Right renal cortex interstitium (tissue), 3 donors: ENCODE data around the gene HEPN1. TPM values are rescaled to one million over a fixed set of nuclear protein-coding genes. Genes with fewer than 3 reads are reported as not detected.
"Not testable (repeated sequence)": the region's sequence is repeated elsewhere in the genome, so short reads cannot be mapped to it uniquely, and the experiment has no call there.

Experiments
- DNase-seq, 3 donors: peaks; one replicate each; pipeline ENCODE4 v3.0.0-alpha.2; 2013; ENCODE audit warnings: low read depth in 3 of 3, low spot score in 2 of 3
- polyA plus RNA-seq, 3 donors: library from polyadenylated mRNA; unstranded; fragments of 120-200 nt; gene quantifications; one replicate each; pipeline ENCODE4 v1.2.1, GENCODE V29; 2013; ENCODE audit not compliant: insufficient read length in 3 of 3

HEPN1 gene
- polyA plus RNA-seq, 3 donors: 0.96 to 1.8 (median 1.2) TPM

DNA sequence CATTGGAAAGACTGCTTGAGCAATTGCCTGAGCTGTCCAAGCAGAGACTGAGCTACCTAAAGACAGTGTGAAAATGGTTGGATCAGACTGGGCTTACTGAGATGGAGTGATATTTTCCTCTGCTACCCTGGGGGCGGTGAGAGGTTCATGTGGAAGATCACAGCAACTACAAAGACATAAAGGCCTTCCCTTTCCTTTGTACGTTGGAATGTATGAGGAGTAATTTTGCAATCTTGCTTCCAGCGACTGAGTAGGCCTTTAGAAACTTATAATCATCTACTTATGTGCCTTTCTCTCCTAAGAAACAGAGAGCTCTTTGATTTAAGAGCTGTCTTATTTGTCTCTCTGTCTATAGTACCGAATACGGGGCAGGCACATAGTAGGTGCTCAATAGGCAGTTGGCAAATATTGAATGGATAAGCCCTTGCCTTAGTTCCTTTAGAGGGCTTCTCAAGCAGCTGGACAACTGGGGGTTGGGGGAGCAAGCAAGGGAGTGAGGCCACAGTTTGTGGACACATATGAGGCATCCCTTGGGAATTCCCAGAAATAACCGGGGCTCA is 19.2 kb downstream of the HEPN1 start:
- no peak for DNase-seq

DNA sequence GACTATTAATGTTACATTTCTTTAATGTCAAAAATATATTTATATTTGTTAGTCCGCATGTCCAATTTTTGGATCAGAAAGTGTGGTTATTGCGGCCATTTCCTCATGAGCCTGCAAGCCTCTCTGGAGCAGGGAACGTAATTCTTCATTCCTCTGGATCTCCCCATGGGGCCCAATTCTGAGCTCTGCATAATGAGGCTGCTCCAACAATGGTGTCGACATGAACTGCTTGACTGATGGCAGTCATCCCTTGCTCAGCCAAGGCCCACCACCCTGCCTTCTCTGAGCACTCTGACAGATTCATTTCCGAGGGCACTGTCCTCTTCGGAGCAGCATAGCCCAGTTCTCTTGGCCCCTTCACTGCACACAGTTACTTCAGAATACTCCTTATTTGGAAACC is 19.9 kb downstream of the HEPN1 start:
- no peak for DNase-seq

- DNase-seq: no peak
These were observed 22.7 kb downstream of the HEPN1 start for GRCh38 chr11:124941703-124942102.

GRCh38 chr11:124942466-124943253 is 23.6 kb downstream of the HEPN1 start:
- no peak for DNase-seq

DNA sequence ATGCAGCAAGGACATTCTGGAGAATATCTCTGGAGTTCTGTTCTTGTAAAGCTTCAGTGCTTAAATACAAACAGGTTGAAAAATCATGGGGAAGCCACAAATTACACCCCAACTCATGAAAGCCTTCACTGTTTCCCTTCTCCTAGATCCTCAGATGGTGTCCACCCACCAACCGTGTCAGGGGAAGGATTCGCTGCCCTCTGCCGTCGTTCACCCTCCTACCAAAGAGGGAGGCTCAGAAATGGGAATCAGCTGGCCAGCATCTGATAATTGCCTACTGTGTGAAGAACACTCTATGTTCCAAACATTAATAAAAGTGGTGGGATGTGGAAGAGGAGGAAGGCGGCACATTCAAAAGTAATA is 24.2 kb downstream of the HEPN1 start:
- DNase-seq: no peak

DNA sequence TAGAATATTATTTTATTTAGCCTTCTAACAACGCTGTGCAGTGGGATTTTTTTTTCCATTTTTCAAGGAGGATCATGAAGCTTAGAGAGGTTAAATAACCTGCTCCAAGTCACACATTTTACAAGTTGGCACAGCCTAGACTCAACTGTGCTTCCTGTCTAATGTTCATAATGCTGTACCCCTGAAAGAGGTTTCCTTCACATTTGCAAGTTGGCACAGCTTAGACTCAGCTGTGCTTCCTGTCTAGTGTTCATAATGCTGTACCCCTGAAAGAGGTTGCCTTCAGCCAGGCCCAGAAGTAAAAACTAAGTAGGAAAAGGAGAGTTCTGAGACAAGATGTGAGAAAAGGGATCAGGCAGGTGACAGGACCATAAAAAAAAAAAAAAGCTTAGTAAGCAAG is 24.7 kb downstream of the HEPN1 start:
- no peak for DNase-seq

DNA sequence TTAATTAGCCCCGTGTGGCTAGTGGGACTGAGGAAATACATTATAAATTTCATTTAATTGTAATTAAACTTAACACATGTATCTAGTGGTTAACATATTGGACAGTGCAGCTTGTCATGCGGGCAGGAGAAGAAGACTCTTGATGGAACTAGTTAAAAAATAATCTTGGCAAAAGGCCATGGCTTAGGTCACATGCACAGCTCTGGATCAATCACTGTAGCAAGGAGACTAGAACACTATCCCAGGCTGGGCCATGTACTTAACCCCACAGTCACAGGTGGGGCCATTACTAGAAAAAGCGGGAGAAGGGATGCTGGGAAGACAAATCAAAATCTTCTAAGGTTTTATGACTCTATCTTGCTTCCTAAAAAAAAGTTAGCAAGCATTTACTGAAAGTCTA is 25.5 kb downstream of the HEPN1 start:
- DNase-seq: no peak

GRCh38 chr11:124945826-124946225 is 26.8 kb downstream of the HEPN1 start:
- no peak for DNase-seq

DNA sequence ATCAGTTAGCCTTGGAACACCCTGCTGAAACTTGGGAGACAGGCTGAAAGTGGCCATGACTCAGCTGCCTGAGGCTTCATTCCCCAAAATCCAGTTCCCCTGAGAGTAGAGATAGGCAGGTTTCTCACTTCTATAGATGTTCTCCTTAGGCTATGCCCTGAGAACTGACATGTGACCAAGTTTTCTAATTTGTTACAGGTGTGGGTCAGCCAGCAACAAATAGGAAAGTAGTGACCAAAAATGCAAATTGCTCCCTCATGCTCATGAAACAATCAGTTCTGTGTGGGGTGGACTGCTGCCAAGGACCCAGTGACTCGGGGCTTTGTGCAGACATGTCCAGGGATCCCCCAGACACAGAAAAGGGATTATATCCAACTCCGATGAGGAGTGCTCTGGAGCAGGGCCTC is 27.7 kb downstream of the HEPN1 start:
- no peak for DNase-seq

DNA sequence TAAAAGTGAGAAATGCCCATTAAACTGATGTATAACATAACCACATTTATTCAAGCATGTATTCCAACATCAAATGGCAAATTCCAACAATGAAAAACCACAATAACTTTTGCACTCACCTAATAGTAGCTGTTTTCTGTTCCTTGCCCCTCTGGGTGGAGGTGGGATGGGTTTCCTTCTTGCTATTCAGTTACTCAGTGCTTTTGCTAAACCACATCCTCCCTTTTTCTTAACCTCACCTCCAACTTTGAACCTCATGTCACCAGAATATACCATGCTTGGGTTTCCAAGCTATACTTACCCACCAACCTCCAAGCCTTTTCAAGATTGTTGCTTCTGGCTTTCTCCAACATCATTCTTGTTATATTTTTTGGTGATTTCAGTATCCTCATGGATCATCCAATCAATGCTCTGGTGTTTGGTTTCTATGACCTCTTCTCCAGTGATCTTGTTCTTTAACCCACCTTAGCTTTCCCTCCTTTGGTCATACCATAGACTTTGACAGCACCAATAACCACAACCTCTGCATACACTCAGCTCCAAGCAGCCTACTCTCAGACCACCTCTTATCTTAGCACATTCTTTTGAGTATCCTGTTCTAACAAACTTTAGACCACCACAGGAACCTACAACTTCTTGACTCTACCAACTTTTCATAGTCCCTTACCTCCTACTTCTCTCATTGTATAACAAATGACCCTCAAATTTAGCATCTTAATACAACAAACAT is 31.7 kb downstream of the HEPN1 start:
- no peak for DNase-seq

- no peak for DNase-seq
These were observed 32.3 kb downstream of the HEPN1 start for GRCh38 chr11:124951341-124951740.

- peak; percentile 89 to 97 (median 96) for DNase-seq
These were observed 34.9 kb downstream of the HEPN1 start, which contains the start of gene CCDC15 for GRCh38 chr11:124953753-124954589. Gene CCDC15, plus strand, starts transcription at chr11:124954202. Its CDS starts 531 bp downstream, at chr11:124954733.

GRCh38 chr11:124954590-124954955 is 35.5 kb downstream of the HEPN1 start:
- DNase-seq: no peak

DNA sequence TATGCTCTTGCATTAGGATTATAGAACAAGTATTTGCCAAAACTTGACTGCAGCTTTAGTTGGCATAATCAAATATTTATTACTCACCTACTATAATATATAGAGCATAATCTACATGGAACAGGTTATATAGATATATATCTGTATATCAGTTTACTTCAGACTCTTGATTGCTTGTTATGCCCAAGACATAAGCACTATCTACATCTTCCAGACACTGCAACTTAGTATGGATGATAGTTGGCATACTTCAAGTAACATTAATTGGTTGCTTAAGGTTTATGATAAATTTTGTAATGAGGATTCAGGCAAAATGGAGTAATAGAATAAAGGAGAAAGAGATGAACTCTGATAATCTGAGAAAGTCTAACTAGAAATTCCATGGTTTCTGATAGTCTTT is 36.0 kb downstream of the HEPN1 start:
- DNase-seq: no peak

DNA sequence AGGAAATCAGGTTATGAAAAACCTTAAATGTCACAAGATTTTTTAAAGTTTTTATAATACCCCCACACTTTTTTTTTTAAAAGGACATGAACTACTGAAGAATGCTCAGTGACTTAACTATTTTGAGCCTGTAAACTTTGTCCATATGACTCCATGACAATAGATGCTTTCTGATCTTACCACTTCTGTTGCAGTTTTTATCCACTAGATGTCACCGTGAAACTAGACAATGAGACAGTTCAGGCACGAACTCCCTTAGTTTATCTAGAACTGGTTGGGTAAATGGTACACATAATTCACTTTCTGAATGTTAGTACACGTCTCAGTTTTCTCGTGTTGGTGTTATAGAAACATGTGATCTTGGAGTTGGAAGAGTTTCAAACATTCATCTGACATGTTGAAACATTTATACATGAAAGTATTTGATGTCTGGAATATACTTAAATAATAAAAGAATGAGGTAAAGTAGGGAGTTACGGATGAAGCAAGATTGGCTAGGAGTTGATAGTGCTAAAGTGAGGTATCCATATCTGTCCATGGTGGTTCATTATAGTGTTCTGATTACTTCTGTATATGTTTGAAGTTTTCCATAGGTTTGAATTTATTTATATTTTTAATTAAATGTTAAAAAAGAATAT is 43.0 kb downstream of the HEPN1 start:
- DNase-seq: peak; percentile 40 to 59 (median 56)

DNA sequence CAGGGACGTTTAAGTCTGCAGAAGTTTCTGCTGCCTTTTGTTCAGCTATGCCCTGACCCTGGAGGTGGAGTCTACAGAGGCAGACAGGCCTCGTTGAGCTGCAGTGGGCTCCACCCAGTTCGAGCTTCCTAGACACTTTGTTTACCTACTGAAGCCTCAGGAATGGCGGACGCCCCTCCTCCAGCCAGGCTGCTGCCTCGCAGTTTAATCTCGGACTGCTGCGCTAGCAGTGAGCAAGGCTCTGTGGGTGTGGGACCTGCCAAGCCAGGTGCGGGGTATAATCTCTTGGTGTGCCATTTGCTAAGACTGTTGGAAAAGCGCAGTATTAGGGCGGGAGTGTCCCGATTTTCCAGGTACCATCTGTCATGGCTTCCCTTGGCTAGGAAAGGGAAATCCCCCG is 49.1 kb downstream of the HEPN1 start:
- not testable (repeated sequence) for DNase-seq
